Muscle of leg (tissue), 11 donors: Measurements from ENCODE around the gene DHRSX. TPM values are rescaled to one million over a fixed set of nuclear protein-coding genes. Genes with fewer than 3 reads are reported as not detected.
"Not testable (repeated sequence)": the region's sequence is repeated elsewhere in the genome, so short reads cannot be mapped to it uniquely, and the experiment has no call there.

ENCODE experiments used
- DNase-seq: peaks from one replicate; pipeline ENCODE4 v3.0.0; 2013
- H3K27ac ChIP-seq: one replicate; pipeline ENCODE4 v1.5.1; 2013; ENCODE audit warnings: mild to moderate bottlenecking, low read length, control low read depth
- H3K27me3 ChIP-seq: one replicate; pipeline ENCODE4 v1.6.1; 2013; ENCODE audit warnings: low read length; ENCODE audit not compliant: control insufficient read depth, insufficient read depth
- H3K36me3 ChIP-seq: one replicate; pipeline ENCODE4 v1.6.1; 2013; ENCODE audit warnings: low read length; ENCODE audit not compliant: control insufficient read depth, insufficient read depth
- H3K4me1 ChIP-seq: one replicate; pipeline ENCODE4 v1.6.1; 2013; ENCODE audit warnings: low read length; ENCODE audit not compliant: control insufficient read depth, insufficient read depth
- H3K4me3 ChIP-seq: one replicate; pipeline ENCODE4 v1.5.1; 2013; ENCODE audit warnings: low read length, control low read depth
- H3K9me3 ChIP-seq: replicated peaks from 2 replicates; pipeline ENCODE4 v1.6.1; 2013; ENCODE audit warnings: low read depth, low read length; ENCODE audit not compliant: control insufficient read depth
- WGBS: methylation state at CpG from one replicate; pipeline ENCODE4 v1.1.5; 2013; ENCODE audit warnings: missing lambda C conversion rate; ENCODE audit not compliant: insufficient coverage; 5-methylcytosine and 5-hydroxymethylcytosine counted together
- polyA plus RNA-seq, 8 donors: library from polyadenylated mRNA; unstranded; fragments of 120-200 nt; gene quantifications; one replicate each; pipeline versions ENCODE4 v1.2.1 to v1.2.3, GENCODE V29; 2013; ENCODE audit warnings: inconsistent platforms in 1 of 8, low replicate concordance in 1 of 8; ENCODE audit not compliant: insufficient read length in 8 of 8, insufficient read depth in 1 of 8
- total RNA-seq: library from RNA; stranded (reverse); fragments of 120-200 nt; gene quantifications from one replicate; pipeline ENCODE4 v1.2.4, GENCODE V29; 2013

Gene DHRSX
- total and polyA plus RNA-seq, 9 donors: 11.4 to 19.1 (median 14.4) TPM

- no peak for DNase-seq
- WGBS: 35% methylated on average over 2 of the region's 8 CpGs
- H3K4me1 ChIP-seq: no peaks in the 10 kb centered on the region
- no peak overlapping the region for H3K27ac ChIP-seq
- H3K9me3 ChIP-seq: no peaks in the 10 kb centered on the region
- H3K4me3 ChIP-seq: no peak overlapping the region
- H3K27me3 ChIP-seq: peaks cover 6% of the 10 kb centered on the region
- no peaks in the 10 kb centered on the region for H3K36me3 ChIP-seq
Measured at GRCh38 chrX:2507904-2508627, 7.3 kb upstream of the DHRSX start.

- Histone ChIP-seq H3K27ac (no peak overlapping the region), H3K4me1 (no peaks in the 10 kb centered on the region), H3K9me3 (no peaks in the 10 kb centered on the region), H3K36me3 (no peaks in the 10 kb centered on the region), H3K4me3 (no peak overlapping the region), H3K27me3 (peaks cover 6% of the 10 kb centered on the region)
- WGBS: 89% methylated on average over 1 of the region's 3 CpGs
- DNase-seq: no peak
Measured at GRCh38 chrX:2507196-2507595, 6.4 kb upstream of the DHRSX start.

GRCh38 chrX:2505341-2505740 is 4.6 kb upstream of the DHRSX start:
- H3K27me3 ChIP-seq, H3K27ac ChIP-seq, H3K4me1 ChIP-seq, H3K4me3 ChIP-seq, DNase-seq, H3K36me3 ChIP-seq, H3K9me3 ChIP-seq: not testable (repeated sequence)
- 69% methylated on average over 3 of the region's 8 CpGs for WGBS

GRCh38 chrX:2504706-2505332 is 4.0 kb upstream of the DHRSX start:
- WGBS: 63% methylated on average over 4 of the region's 7 CpGs

GRCh38 chrX:2503591-2504500 is 3.1 kb upstream of the DHRSX start:
- Histone ChIP-seq H3K36me3 (no peaks in the 10 kb centered on the region), H3K27me3 (peaks cover 3% of the 10 kb centered on the region), H3K27ac (no peak overlapping the region), H3K4me3 (no peak overlapping the region), H3K4me1 (peaks cover 10% of the 10 kb centered on the region), H3K9me3 (no peaks in the 10 kb centered on the region)
- DNase-seq: no peak
- WGBS: 80% methylated on average over 7 of the region's 13 CpGs

More at GRCh38 chrX:2504706-2505332, 4.0 kb upstream of the DHRSX start:
- no peak overlapping the region for H3K4me3 ChIP-seq
- no peaks in the 10 kb centered on the region for H3K36me3 ChIP-seq
- peaks cover 3% of the 10 kb centered on the region for H3K27me3 ChIP-seq
- no peaks in the 10 kb centered on the region for H3K9me3 ChIP-seq
- peaks cover under 1% of the 10 kb centered on the region for H3K4me1 ChIP-seq
- H3K27ac ChIP-seq: no peak overlapping the region
- DNase-seq: no peak

- peaks cover 19% of the 10 kb centered on the region for H3K4me1 ChIP-seq
- no peak overlapping the region for H3K27ac ChIP-seq
- no peak overlapping the region for H3K4me3 ChIP-seq
- no peaks in the 10 kb centered on the region for H3K36me3 ChIP-seq
- DNase-seq: no peak
- H3K27me3 ChIP-seq: no peaks in the 10 kb centered on the region
- 24% methylated on average over 13 of the region's 19 CpGs for WGBS
- H3K9me3 ChIP-seq: no peaks in the 10 kb centered on the region
Measured at GRCh38 chrX:2502668-2503519, 2.1 kb upstream of the DHRSX start.

GRCh38 chrX:2502120-2502667 is 1.4 kb upstream of the DHRSX start:
- no peak for DNase-seq
- no peaks in the 10 kb centered on the region for H3K9me3 ChIP-seq
- 91% methylated on average over 5 of the region's 5 CpGs for WGBS
- H3K27ac ChIP-seq: no peak overlapping the region
- H3K4me1 ChIP-seq: peaks cover 19% of the 10 kb centered on the region
- H3K36me3 ChIP-seq: no peaks in the 10 kb centered on the region
- no peak overlapping the region for H3K4me3 ChIP-seq
- H3K27me3 ChIP-seq: no peaks in the 10 kb centered on the region

GRCh38 chrX:2501559-2502102 is 855 bp upstream of the DHRSX start:
- 98% methylated on average over 4 of the region's 5 CpGs for WGBS
- Histone ChIP-seq H3K9me3 (no peaks in the 10 kb centered on the region), H3K36me3 (no peaks in the 10 kb centered on the region), H3K4me3 (no peak overlapping the region), H3K4me1 (peaks cover 19% of the 10 kb centered on the region), H3K27ac (no peak overlapping the region), H3K27me3 (no peaks in the 10 kb centered on the region)
- DNase-seq: no peak

GRCh38 chrX:2500091-2500802 is 529 bp downstream of the DHRSX start:
- peaks cover 5% of the 10 kb centered on the region for H3K36me3 ChIP-seq
- H3K27me3 ChIP-seq: no peaks in the 10 kb centered on the region
- peaks cover 19% of the 10 kb centered on the region for H3K4me1 ChIP-seq
- H3K9me3 ChIP-seq: no peaks in the 10 kb centered on the region
- peak overlapping the region; percentile 70 for H3K27ac ChIP-seq
- under 1% methylated on average over 47 of the region's 70 CpGs for WGBS
- peak; percentile 54 for DNase-seq
- peak overlapping the region; percentile 49 for H3K4me3 ChIP-seq
